ENCODE results near the gene MYH9. TPM values are rescaled to one million over a fixed set of nuclear protein-coding genes. Genes with fewer than 3 reads are reported as not detected.
"Not testable (repeated sequence)": the region's sequence is repeated elsewhere in the genome, so short reads cannot be mapped to it uniquely, and the experiment has no call there.

The MYH9 gene
- total and polyA plus RNA-seq, 2 experiments from 2014 or later, result 58.4 to 233 TPM

GRCh38 chr22:36267058-36267457 lies 120.7 kb downstream of the MYH9 start (continued):
- TF ChIP-seq ZNF331 (CRISPR knock-in tag; IDR thresholded peaks at IDR 0.05; ENCODE audit: low read depth), result no peak

GRCh38 chr22:36263886-36264664 lies 123.7 kb downstream of the MYH9 start:
- H3K4me3 Mint-ChIP-seq; H4K20me1 ChIP-seq (replicated peaks; ENCODE audit: insufficient read depth); H3K4me3 ChIP-seq: not testable (repeated sequence)

GRCh38 chr22:36263216-36263673 lies 124.5 kb downstream of the MYH9 start:
- not testable (repeated sequence) for H3F3A ChIP-seq (replicated peaks; ENCODE audit: low read depth); H3K9me3 Mint-ChIP-seq; H3K9me2 ChIP-seq (ENCODE audit: insufficient read depth); H3K4me3 Mint-ChIP-seq; H3K4me3 ChIP-seq; H3K27ac ChIP-seq (ENCODE audit: low read depth); H3K27ac Mint-ChIP-seq; H3K27me3 ChIP-seq (ENCODE audit: insufficient read depth); ATAC-seq; H3K79me2 ChIP-seq (replicated peaks; ENCODE audit: insufficient read depth); H2AFZ ChIP-seq; H4K20me1 ChIP-seq (replicated peaks; ENCODE audit: insufficient read depth); H3K4me2 ChIP-seq; DNase-seq (ENCODE audit: low spot score); H3K36me3 Mint-ChIP-seq (ENCODE audit: low read depth); H3K36me3 ChIP-seq (ENCODE audit: insufficient read depth)
- peaks cover 17% of the 10 kb centered on the region for H3K4me1 ChIP-seq (ENCODE audit: insufficient read depth)
- Mint-ChIP-seq H3K4me1 (peaks cover 24% of the 10 kb centered on the region), H3K27me3 (ENCODE audit: insufficient read depth, low read depth, poor library complexity) (peaks cover 15% of the 10 kb centered on the region)

More at GRCh38 chr22:36263886-36264664, 123.7 kb downstream of the MYH9 start:
- H3K79me2 ChIP-seq (replicated peaks; ENCODE audit: insufficient read depth); ATAC-seq; H3K36me3 ChIP-seq (ENCODE audit: insufficient read depth); H3F3A ChIP-seq (replicated peaks; ENCODE audit: low read depth); H3K27ac ChIP-seq (ENCODE audit: low read depth); H3K9me2 ChIP-seq (ENCODE audit: insufficient read depth); DNase-seq (ENCODE audit: low spot score); H2AFZ ChIP-seq; H3K27me3 ChIP-seq (ENCODE audit: insufficient read depth); H3K9me3 Mint-ChIP-seq; H3K36me3 Mint-ChIP-seq (ENCODE audit: low read depth); H3K27ac Mint-ChIP-seq; H3K4me1 ChIP-seq (ENCODE audit: insufficient read depth); H3K4me2 ChIP-seq: not testable (repeated sequence)
- peaks cover 15% of the 10 kb centered on the region for H3K4me1 Mint-ChIP-seq
- peaks cover 13% of the 10 kb centered on the region for H3K27me3 Mint-ChIP-seq (ENCODE audit: insufficient read depth, low read depth, poor library complexity)

- peaks cover 21% of the 10 kb centered on the region for H3K4me1 ChIP-seq (ENCODE audit: insufficient read depth)
- H3K27ac Mint-ChIP-seq; H3K4me3 Mint-ChIP-seq; H3K4me2 ChIP-seq; H3K9me3 Mint-ChIP-seq; H2AFZ ChIP-seq; H3K9me2 ChIP-seq (ENCODE audit: insufficient read depth); ATAC-seq; H4K20me1 ChIP-seq (replicated peaks; ENCODE audit: insufficient read depth); H3K4me3 ChIP-seq; DNase-seq (ENCODE audit: low spot score); H3F3A ChIP-seq (replicated peaks; ENCODE audit: low read depth); H3K79me2 ChIP-seq (replicated peaks; ENCODE audit: insufficient read depth); H3K27ac ChIP-seq (ENCODE audit: low read depth); H3K36me3 Mint-ChIP-seq (ENCODE audit: low read depth); H3K36me3 ChIP-seq (ENCODE audit: insufficient read depth); H3K27me3 ChIP-seq (ENCODE audit: insufficient read depth): not testable (repeated sequence)
- peaks cover 18% of the 10 kb centered on the region for H3K27me3 Mint-ChIP-seq (ENCODE audit: insufficient read depth, low read depth, poor library complexity)
- peaks cover 30% of the 10 kb centered on the region for H3K4me1 Mint-ChIP-seq
Observed at GRCh38 chr22:36262307-36262706, 125.5 kb downstream of the MYH9 start.

- not testable (repeated sequence) for H3K9me2 ChIP-seq (ENCODE audit: insufficient read depth); H3K36me3 Mint-ChIP-seq (ENCODE audit: low read depth); H3K36me3 ChIP-seq (ENCODE audit: insufficient read depth); H3K27ac ChIP-seq (ENCODE audit: low read depth); H3K27me3 ChIP-seq (ENCODE audit: insufficient read depth); H3K4me2 ChIP-seq; H2AFZ ChIP-seq; H3K4me3 ChIP-seq; H3K4me3 Mint-ChIP-seq; H3F3A ChIP-seq (replicated peaks; ENCODE audit: low read depth); H3K9me3 Mint-ChIP-seq; H3K27ac Mint-ChIP-seq; H3K79me2 ChIP-seq (replicated peaks; ENCODE audit: insufficient read depth); H4K20me1 ChIP-seq (replicated peaks; ENCODE audit: insufficient read depth)
- Mint-ChIP-seq H3K4me1 (peaks cover 30% of the 10 kb centered on the region), H3K27me3 (ENCODE audit: insufficient read depth, low read depth, poor library complexity) (peaks cover 13% of the 10 kb centered on the region)
- DNase-seq (ENCODE audit: low spot score) (peak; percentile 47), ATAC-seq (peak; percentile 66)
- peak; percentile 49 to 55 for TF ChIP-seq CTCF (conservative IDR thresholded peaks at IDR 0.05; ENCODE audit: low read depth in 2 of 2)
- peaks cover 21% of the 10 kb centered on the region for H3K4me1 ChIP-seq (ENCODE audit: insufficient read depth)
Observed at GRCh38 chr22:36261675-36262074, 126.1 kb downstream of the MYH9 start.
